ENCODE measurements around the gene SOX1.

SOX1 gene

GRCh38 chr13:112060899-112061366 lies 6.0 kb upstream of the SOX1 start:
- no peak for TF ChIP-seq POLR2AphosphoS5 (IDR thresholded peaks at IDR 0.05; ENCODE audit: low read depth, low read length)
- TF ChIP-seq FOXP2 (optimal IDR thresholded peaks at IDR 0.05; ENCODE audit: borderline replicate concordance, extremely low read depth, extremely low read length, insufficient read depth): no peak
- no peak for TF ChIP-seq SIN3A (IDR thresholded peaks at IDR 0.05; ENCODE audit: borderline replicate concordance, insufficient read depth, low read length)
- no peak for TF ChIP-seq TAF1 (IDR thresholded peaks at IDR 0.05; ENCODE audit: borderline replicate concordance, insufficient read depth, low read length)

- no peak for TF ChIP-seq SIN3A (IDR thresholded peaks at IDR 0.05; ENCODE audit: borderline replicate concordance, insufficient read depth, low read length)
- no peak for TF ChIP-seq FOXP2 (optimal IDR thresholded peaks at IDR 0.05; ENCODE audit: borderline replicate concordance, extremely low read depth, extremely low read length, insufficient read depth)
- no peak for TF ChIP-seq TAF1 (IDR thresholded peaks at IDR 0.05; ENCODE audit: borderline replicate concordance, insufficient read depth, low read length)
- TF ChIP-seq POLR2AphosphoS5 (IDR thresholded peaks at IDR 0.05; ENCODE audit: low read depth, low read length): no peak
- TF ChIP-seq REST (IDR thresholded peaks at IDR 0.05; ENCODE audit: insufficient read depth in 1 of 2, low read depth in 2 of 2, low read length in 2 of 2): no peak
These were observed 5.4 kb upstream of the SOX1 start for GRCh38 chr13:112061367-112062061.

- TF ChIP-seq POLR2AphosphoS5 (IDR thresholded peaks at IDR 0.05; ENCODE audit: low read depth, low read length): no peak
- no peak for TF ChIP-seq REST (IDR thresholded peaks at IDR 0.05; ENCODE audit: insufficient read depth in 1 of 2, low read depth in 2 of 2, low read length in 2 of 2)
- no peak for TF ChIP-seq SIN3A (IDR thresholded peaks at IDR 0.05; ENCODE audit: borderline replicate concordance, insufficient read depth, low read length)
- no peak for TF ChIP-seq FOXP2 (optimal IDR thresholded peaks at IDR 0.05; ENCODE audit: borderline replicate concordance, extremely low read depth, extremely low read length, insufficient read depth)
- no peak for TF ChIP-seq TAF1 (IDR thresholded peaks at IDR 0.05; ENCODE audit: borderline replicate concordance, insufficient read depth, low read length)
These were observed 4.8 kb upstream of the SOX1 start for GRCh38 chr13:112062072-112062567.

GRCh38 chr13:112062571-112063570 lies 4.1 kb upstream of the SOX1 start:
- TF ChIP-seq POLR2AphosphoS5 (IDR thresholded peaks at IDR 0.05; ENCODE audit: low read depth, low read length): no peak
- TF ChIP-seq REST (IDR thresholded peaks at IDR 0.05; ENCODE audit: insufficient read depth in 1 of 2, low read depth in 2 of 2, low read length in 2 of 2): no peak
- TF ChIP-seq FOXP2 (optimal IDR thresholded peaks at IDR 0.05; ENCODE audit: borderline replicate concordance, extremely low read depth, extremely low read length, insufficient read depth): no peak
- no peak for TF ChIP-seq TAF1 (IDR thresholded peaks at IDR 0.05; ENCODE audit: borderline replicate concordance, insufficient read depth, low read length)
- TF ChIP-seq SIN3A (IDR thresholded peaks at IDR 0.05; ENCODE audit: borderline replicate concordance, insufficient read depth, low read length): no peak

GRCh38 chr13:112063807-112064206 lies 3.1 kb upstream of the SOX1 start:
- TF ChIP-seq REST (IDR thresholded peaks at IDR 0.05; ENCODE audit: insufficient read depth in 1 of 2, low read depth in 2 of 2, low read length in 2 of 2) (no peak), POLR2AphosphoS5 (IDR thresholded peaks at IDR 0.05; ENCODE audit: low read depth, low read length) (no peak), SIN3A (IDR thresholded peaks at IDR 0.05; ENCODE audit: borderline replicate concordance, insufficient read depth, low read length) (no peak), TAF1 (IDR thresholded peaks at IDR 0.05; ENCODE audit: borderline replicate concordance, insufficient read depth, low read length) (no peak), FOXP2 (optimal IDR thresholded peaks at IDR 0.05; ENCODE audit: borderline replicate concordance, extremely low read depth, extremely low read length, insufficient read depth) (no peak)

Measured in PFSK-1 (cell line).